GM10847 (cell line): ENCODE results near the gene UNKL.

Experiments used
- POLR2A ChIP-seq: IDR thresholded peaks from 2 replicates; pipeline ENCODE4 v1.6.1; 2011; ENCODE audit not compliant: insufficient read length; ENCODE audit errors: extremely low read depth

UNKL gene

GRCh38 chr16:1403036-1403435 is 11.5 kb downstream of the UNKL start:
- TF ChIP-seq POLR2A = no peak

GRCh38 chr16:1401758-1402154 is 12.7 kb downstream of the UNKL start:
- TF ChIP-seq POLR2A = no peak

GRCh38 chr16:1401061-1401757 is 13.3 kb downstream of the UNKL start:
- no peak for TF ChIP-seq POLR2A

GRCh38 chr16:1398826-1399581 is 15.5 kb downstream of the UNKL start:
- TF ChIP-seq POLR2A = no peak

GRCh38 chr16:1398351-1398750 is 16.2 kb downstream of the UNKL start:
- no peak for TF ChIP-seq POLR2A

GRCh38 chr16:1397779-1398178 is 16.7 kb downstream of the UNKL start:
- no peak for TF ChIP-seq POLR2A

GRCh38 chr16:1395444-1396031 is 19.0 kb downstream of the UNKL start:
- TF ChIP-seq POLR2A = no peak

GRCh38 chr16:1394367-1394951 is 20.0 kb downstream of the UNKL start:
- no peak for TF ChIP-seq POLR2A

- TF ChIP-seq POLR2A = no peak
Observed at GRCh38 chr16:1393613-1394176, 20.8 kb downstream of the UNKL start.

GRCh38 chr16:1392826-1393225 is 21.7 kb downstream of the UNKL start:
- TF ChIP-seq POLR2A = no peak

GRCh38 chr16:1390239-1390779 is 24.2 kb downstream of the UNKL start:
- no peak for TF ChIP-seq POLR2A

- no peak for TF ChIP-seq POLR2A
Observed at GRCh38 chr16:1389762-1390161, 24.7 kb downstream of the UNKL start.

GRCh38 chr16:1387331-1387730 is 27.2 kb downstream of the UNKL start:
- no peak for TF ChIP-seq POLR2A

GRCh38 chr16:1385232-1385631 is 29.3 kb downstream of the UNKL start:
- no peak for TF ChIP-seq POLR2A

GRCh38 chr16:1383556-1383955 is 30.9 kb downstream of the UNKL start:
- TF ChIP-seq POLR2A = no peak
